Measurements from ENCODE around the gene FAM78A. TPM values are rescaled to one million over a fixed set of nuclear protein-coding genes. Genes with fewer than 3 reads are reported as not detected.

FAM78A gene
- total RNA-seq, 1 experiment from 2014 or later: 0.84 TPM

DNA sequence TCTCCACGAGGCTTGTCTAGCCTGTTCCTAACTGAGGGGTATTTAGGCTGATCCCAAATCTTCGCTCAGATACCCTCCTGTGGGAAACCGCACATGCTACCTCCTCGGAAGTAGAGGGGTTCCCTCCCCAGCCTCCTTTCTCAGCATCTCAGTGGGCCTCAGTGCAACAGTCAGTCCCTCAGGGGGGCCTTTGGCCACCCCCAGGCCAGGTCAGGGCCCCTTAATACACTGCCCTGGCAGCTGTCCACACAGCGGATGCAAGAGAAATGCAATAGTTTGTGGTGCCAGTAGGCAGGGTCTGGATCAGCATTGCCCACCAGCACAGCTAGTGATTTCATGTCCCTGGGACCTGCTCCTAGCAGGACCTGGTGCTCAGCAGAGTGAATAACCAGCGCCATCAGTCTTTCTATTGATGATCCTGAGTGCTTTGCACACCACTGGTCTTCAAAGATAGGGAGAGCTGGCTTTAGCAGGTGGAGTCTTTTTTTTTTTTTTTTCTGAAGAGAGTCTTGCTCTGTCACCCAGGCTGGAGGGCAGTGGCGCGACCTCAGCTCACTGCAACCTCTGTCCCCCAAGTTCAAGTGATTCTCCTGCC lies 20.7 kb upstream of the FAM78A start:
- Histone ChIP-seq H3K36me3 (ENCODE audit: insufficient read depth, low read length, poor library complexity, severe bottlenecking) (no peaks in the 10 kb centered on the region), H3K27me3 (replicated peaks; ENCODE audit: insufficient read depth, low read depth, low read length, poor library complexity) (no peaks in the 10 kb centered on the region), H3K4me3 (ENCODE audit: low read depth, low read length, poor library complexity, severe bottlenecking) (no peak overlapping the region), H3K27ac (ENCODE audit: low read depth, low read length, poor library complexity, severe bottlenecking) (no peak overlapping the region), H3K4me1 (ENCODE audit: insufficient read depth, low read length, poor library complexity, severe bottlenecking) (no peaks in the 10 kb centered on the region), H3K9me3 (ENCODE audit: low read depth, low read length, poor library complexity, severe bottlenecking) (no peaks in the 10 kb centered on the region)
- intact Hi-C loops (cut with micrococcal nuclease; ENCODE audit: unreplicated experiment): no loop called here
- TF ChIP-seq EZH2 (IDR thresholded peaks at IDR 0.05; ENCODE audit: borderline replicate concordance, low read depth, low read length, poor library complexity, severe bottlenecking): no peak
- TF ChIP-seq, protein P1, sequence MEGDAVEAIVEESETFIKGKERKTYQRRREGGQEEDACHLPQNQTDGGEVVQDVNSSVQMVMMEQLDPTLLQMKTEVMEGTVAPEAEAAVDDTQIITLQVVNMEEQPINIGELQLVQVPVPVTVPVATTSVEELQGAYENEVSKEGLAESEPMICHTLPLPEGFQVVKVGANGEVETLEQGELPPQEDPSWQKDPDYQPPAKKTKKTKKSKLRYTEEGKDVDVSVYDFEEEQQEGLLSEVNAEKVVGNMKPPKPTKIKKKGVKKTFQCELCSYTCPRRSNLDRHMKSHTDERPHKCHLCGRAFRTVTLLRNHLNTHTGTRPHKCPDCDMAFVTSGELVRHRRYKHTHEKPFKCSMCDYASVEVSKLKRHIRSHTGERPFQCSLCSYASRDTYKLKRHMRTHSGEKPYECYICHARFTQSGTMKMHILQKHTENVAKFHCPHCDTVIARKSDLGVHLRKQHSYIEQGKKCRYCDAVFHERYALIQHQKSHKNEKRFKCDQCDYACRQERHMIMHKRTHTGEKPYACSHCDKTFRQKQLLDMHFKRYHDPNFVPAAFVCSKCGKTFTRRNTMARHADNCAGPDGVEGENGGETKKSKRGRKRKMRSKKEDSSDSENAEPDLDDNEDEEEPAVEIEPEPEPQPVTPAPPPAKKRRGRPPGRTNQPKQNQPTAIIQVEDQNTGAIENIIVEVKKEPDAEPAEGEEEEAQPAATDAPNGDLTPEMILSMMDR (conservative IDR thresholded peaks at IDR 0.05; ENCODE audit: low read depth, low read length): no peak
- BruUV-seq (replicated peaks): no TSS peak
- POLR2A ChIA-PET (ENCODE audit: low non-redundant PET): no interaction called here
- CTCF ChIA-PET: no interaction called here
- DNase-seq (ENCODE audit: low spot score): no peak

DNA sequence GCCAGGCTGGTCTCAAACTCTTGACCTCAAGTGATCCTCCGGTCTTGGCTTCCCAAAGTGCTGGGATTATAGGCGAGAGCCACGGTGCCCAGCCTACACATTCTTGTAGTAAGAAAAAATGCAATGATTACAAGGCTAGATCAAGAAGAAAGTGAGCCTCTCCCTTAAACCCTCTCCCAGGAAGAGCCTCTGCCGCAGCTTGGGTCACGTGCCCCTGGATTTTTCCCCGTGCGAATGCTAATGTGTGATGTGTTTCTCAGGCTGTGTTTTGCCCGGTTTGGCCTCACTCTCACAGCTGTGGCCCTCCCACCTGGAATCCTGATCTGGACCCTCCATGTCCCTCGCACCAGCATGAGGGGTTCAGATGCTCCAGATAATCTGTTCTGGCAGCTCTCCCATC lies 20.1 kb upstream of the FAM78A start:
- no TSS peak for BruUV-seq (replicated peaks)
- Histone ChIP-seq H3K36me3 (ENCODE audit: insufficient read depth, low read length, poor library complexity, severe bottlenecking) (no peaks in the 10 kb centered on the region), H3K4me1 (ENCODE audit: insufficient read depth, low read length, poor library complexity, severe bottlenecking) (no peaks in the 10 kb centered on the region), H3K4me3 (ENCODE audit: low read depth, low read length, poor library complexity, severe bottlenecking) (no peak overlapping the region), H3K27ac (ENCODE audit: low read depth, low read length, poor library complexity, severe bottlenecking) (no peak overlapping the region), H3K27me3 (replicated peaks; ENCODE audit: insufficient read depth, low read depth, low read length, poor library complexity) (no peaks in the 10 kb centered on the region), H3K9me3 (ENCODE audit: low read depth, low read length, poor library complexity, severe bottlenecking) (no peaks in the 10 kb centered on the region)
- TF ChIP-seq, protein P1 (conservative IDR thresholded peaks at IDR 0.05; ENCODE audit: low read depth, low read length): no peak
- TF ChIP-seq EZH2 (IDR thresholded peaks at IDR 0.05; ENCODE audit: borderline replicate concordance, low read depth, low read length, poor library complexity, severe bottlenecking): no peak
- POLR2A ChIA-PET (ENCODE audit: low non-redundant PET): no interaction called here
- DNase-seq (ENCODE audit: low spot score): no peak
- CTCF ChIA-PET: no interaction called here
- intact Hi-C loops (cut with micrococcal nuclease; ENCODE audit: unreplicated experiment): no loop called here

DNA sequence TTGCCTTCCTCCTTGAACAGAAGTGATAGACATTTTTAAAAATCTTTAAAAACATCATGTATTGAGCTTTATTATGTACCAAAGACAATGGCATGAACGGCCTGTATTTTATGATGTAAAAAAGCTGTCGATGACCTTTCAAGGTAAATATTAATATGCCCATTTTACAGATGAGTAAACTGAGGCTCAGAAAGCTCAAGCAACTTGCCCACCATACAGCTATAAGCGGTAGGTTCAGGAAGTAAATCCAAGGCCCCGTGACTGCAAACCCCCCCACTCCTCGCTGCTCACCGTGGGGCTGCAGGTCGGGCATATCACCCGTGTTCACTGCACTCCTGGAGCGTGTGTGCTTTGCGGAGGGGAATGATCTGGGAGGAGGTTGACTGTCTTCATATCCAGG lies 16.6 kb upstream of the FAM78A start:
- TF ChIP-seq EZH2 (IDR thresholded peaks at IDR 0.05; ENCODE audit: borderline replicate concordance, low read depth, low read length, poor library complexity, severe bottlenecking): no peak
- TF ChIP-seq, protein P1 (conservative IDR thresholded peaks at IDR 0.05; ENCODE audit: low read depth, low read length): no peak
- no peaks in the 10 kb centered on the region for H3K9me3 ChIP-seq (ENCODE audit: low read depth, low read length, poor library complexity, severe bottlenecking)
- H3K4me1 ChIP-seq (ENCODE audit: insufficient read depth, low read length, poor library complexity, severe bottlenecking): no peaks in the 10 kb centered on the region
- no peaks in the 10 kb centered on the region for H3K36me3 ChIP-seq (ENCODE audit: insufficient read depth, low read length, poor library complexity, severe bottlenecking)
- no peak for DNase-seq (ENCODE audit: low spot score)
- H3K4me3 ChIP-seq (ENCODE audit: low read depth, low read length, poor library complexity, severe bottlenecking): no peak overlapping the region
- no peaks in the 10 kb centered on the region for H3K27me3 ChIP-seq (replicated peaks; ENCODE audit: insufficient read depth, low read depth, low read length, poor library complexity)
- no peak overlapping the region for H3K27ac ChIP-seq (ENCODE audit: low read depth, low read length, poor library complexity, severe bottlenecking)
- CTCF ChIA-PET: no interaction called here
- no TSS peak for BruUV-seq (replicated peaks)
- POLR2A ChIA-PET (ENCODE audit: low non-redundant PET): interaction anchor here (0.6 kb wide), 1 partner anchor 37 kb away, joined by 4 read pairs; no protein-coding TSS in a partner anchor
- intact Hi-C loops (cut with micrococcal nuclease; ENCODE audit: unreplicated experiment): no loop called here

Measured in A673 (cell line).